Measurements from ENCODE around the gene BMP3. TPM values are rescaled to one million over a fixed set of nuclear protein-coding genes. Genes with fewer than 3 reads are reported as not detected.
A peak's percentile ranks its signal among the peaks of the same experiment; 100 is the strongest.

Gene BMP3
- polyA plus RNA-seq, 3 donors = not detected

DNA sequence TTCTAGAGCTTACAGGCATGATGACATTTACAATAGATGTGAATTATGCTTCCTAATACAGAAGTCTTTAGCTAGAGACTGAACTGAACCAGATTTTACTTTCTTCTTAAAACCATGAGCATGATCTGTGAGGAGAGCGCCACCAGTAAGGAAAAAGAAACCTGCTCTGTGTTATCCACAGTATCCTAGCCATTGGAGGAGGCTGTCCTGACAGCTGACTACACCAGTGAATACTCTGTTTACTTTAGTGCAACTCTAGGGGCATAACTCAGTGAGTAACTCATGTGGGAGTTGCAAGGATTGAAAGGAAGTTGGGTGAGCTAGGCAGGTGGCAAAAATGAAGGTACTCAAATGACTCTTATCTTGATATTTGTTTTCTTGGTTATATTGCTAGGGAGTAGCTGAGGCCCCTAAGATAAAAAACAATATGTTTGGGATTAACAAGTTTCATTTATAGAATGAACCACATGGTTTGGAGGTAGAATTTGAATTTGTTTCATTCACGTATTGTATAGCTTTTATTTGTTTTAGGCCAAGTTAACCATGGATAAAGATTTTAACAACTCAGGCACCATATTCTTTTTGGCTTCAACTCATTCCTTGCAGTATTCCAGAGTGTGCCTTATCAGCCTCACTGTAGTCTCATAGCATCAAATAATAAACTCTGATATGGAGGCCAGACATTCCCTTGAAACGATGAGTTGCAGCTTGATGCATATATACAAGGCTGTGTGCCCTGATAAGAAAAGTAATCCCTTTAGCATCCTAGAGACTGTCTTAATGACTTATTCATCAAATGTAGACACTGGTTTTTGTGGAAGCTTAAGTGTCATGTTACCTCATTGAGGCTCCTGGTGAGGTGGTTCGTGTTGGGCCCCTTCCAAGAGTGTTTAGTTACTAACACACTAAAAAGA is 2.5 kb downstream of the BMP3 start:
- 100% methylated on average over 1 of the region's 4 CpGs for WGBS (ENCODE audit: insufficient coverage)
- Histone ChIP-seq H3K9me3 (replicated peaks in 1 of 2; ENCODE audit: control insufficient read depth in 1 of 2, insufficient read depth in 1 of 2, low read length in 2 of 2) (peaks cover 0 to 4% of the 10 kb centered on the region in 2 donors), H3K27ac (ENCODE audit: low read depth in 1 of 2, low read length in 2 of 2) (no peak overlapping the region), H3K4me2 (replicated peaks; ENCODE audit: extremely low read depth, low read length, poor library complexity, severe bottlenecking) (no peak overlapping the region), H3K4me1 (ENCODE audit: control insufficient read depth in 1 of 2, insufficient read depth in 2 of 2, low read length in 2 of 2) (peaks cover 6 to 7% of the 10 kb centered on the region in 2 donors), H4K20me1 (ENCODE audit: insufficient read depth, low read length) (no peaks in the 10 kb centered on the region), H3K9ac (ENCODE audit: insufficient read depth, low read length, poor library complexity, severe bottlenecking) (no peak overlapping the region), H3K79me2 (ENCODE audit: insufficient read depth, low read length) (no peaks in the 10 kb centered on the region), H3K4me3 (replicated peaks in 1 of 3; ENCODE audit: low read depth in 2 of 3, low read length in 3 of 3) (no peak overlapping the region), H3K36me3 (replicated peaks in 1 of 2; ENCODE audit: control insufficient read depth in 1 of 2, insufficient read depth in 2 of 2, low read length in 2 of 2) (no peaks in the 10 kb centered on the region), H2AFZ (ENCODE audit: insufficient read depth, low read depth, low read length, poor library complexity, severe bottlenecking) (no peak overlapping the region), H3K27me3 (ENCODE audit: control insufficient read depth in 2 of 2, insufficient read depth in 2 of 2, low read length in 2 of 2) (peaks cover 39 to 67% of the 10 kb centered on the region in 2 donors)
- intact Hi-C loops (cut with micrococcal nuclease) = no loop called here
- Mint-ChIP-seq H3K27me3 (ENCODE audit: low read depth in 3 of 3) (peaks cover 45 to 49% (median 46%) of the 10 kb centered on the region in 3 donors), H3K4me1 (peaks cover 13% of the 10 kb centered on the region), H3K9me3 (peaks cover 0 to 15% (median 1%) of the 10 kb centered on the region in 7 donors), H3K27ac (no peak overlapping the region), H3K4me3 (peak overlapping the region in 1 of 2 donors; percentile 68), H3K36me3 (peaks cover 1 to 3% of the 10 kb centered on the region in 2 donors)
- no peak for TF ChIP-seq CTCF (IDR thresholded peaks at IDR 0.05)
- DNase-seq = no peak

GRCh38 chr4:81038636-81039350 is 8.3 kb downstream of the BMP3 start:
- H3K9ac ChIP-seq (ENCODE audit: insufficient read depth, low read length, poor library complexity, severe bottlenecking) = no peak overlapping the region
- no peaks in the 10 kb centered on the region for H3K36me3 ChIP-seq (replicated peaks in 1 of 2; ENCODE audit: control insufficient read depth in 1 of 2, insufficient read depth in 2 of 2, low read length in 2 of 2)
- Mint-ChIP-seq H3K27me3 (ENCODE audit: low read depth in 3 of 3) (peaks cover 6 to 9% (median 9%) of the 10 kb centered on the region in 3 donors), H3K27ac (no peak overlapping the region), H3K4me1 (peaks cover 2% of the 10 kb centered on the region), H3K36me3 (no peaks in the 10 kb centered on the region), H3K9me3 (no peaks in the 10 kb centered on the region), H3K4me3 (no peak overlapping the region)
- no peak overlapping the region for H2AFZ ChIP-seq (ENCODE audit: insufficient read depth, low read depth, low read length, poor library complexity, severe bottlenecking)
- H4K20me1 ChIP-seq (ENCODE audit: insufficient read depth, low read length) = no peaks in the 10 kb centered on the region
- H3K27me3 ChIP-seq (ENCODE audit: control insufficient read depth in 2 of 2, insufficient read depth in 2 of 2, low read length in 2 of 2) = peaks cover 20 to 24% of the 10 kb centered on the region in 2 donors
- no peak overlapping the region for H3K4me2 ChIP-seq (replicated peaks; ENCODE audit: extremely low read depth, low read length, poor library complexity, severe bottlenecking)
- H3K27ac ChIP-seq (ENCODE audit: low read depth in 1 of 2, low read length in 2 of 2) = no peak overlapping the region
- DNase-seq = no peak
- intact Hi-C loops (cut with micrococcal nuclease) = no loop called here
- H3K9me3 ChIP-seq (replicated peaks in 1 of 2; ENCODE audit: control insufficient read depth in 1 of 2, insufficient read depth in 1 of 2, low read length in 2 of 2) = no peaks in the 10 kb centered on the region
- H3K4me1 ChIP-seq (ENCODE audit: control insufficient read depth in 1 of 2, insufficient read depth in 2 of 2, low read length in 2 of 2) = no peaks in the 10 kb centered on the region
- H3K4me3 ChIP-seq (replicated peaks in 1 of 3; ENCODE audit: low read depth in 2 of 3, low read length in 3 of 3) = no peak overlapping the region
- whole genome bisulfite sequencing (ENCODE audit: insufficient coverage) = no CpG with 5 or more reads among the region's 1 CpG
- TF ChIP-seq CTCF (IDR thresholded peaks at IDR 0.05) = no peak
- no peaks in the 10 kb centered on the region for H3K79me2 ChIP-seq (ENCODE audit: insufficient read depth, low read length)

All from CD14-positive monocyte (primary cell).